PC-9 (cell line): Measurements from ENCODE around the gene EHBP1. TPM values are rescaled to one million over a fixed set of nuclear protein-coding genes. Genes with fewer than 3 reads are reported as not detected.

Experiments used
- BruUV-seq: library from RNA; stranded (reverse); fragments of 400-500 nt; replicated peaks from 2 replicates; lab custom pipeline; 2021; lab: Mats Ljungman, UMichigan
- CTCF ChIA-PET: fragments of 300-600 bp; sonication (Branson Sonifier 250); formaldehyde crosslinking; loops from one replicate; lab custom pipeline; 2022; ENCODE audit warnings: antibody characterized with exemption; lab: Charles Lee
- POLR2A ChIA-PET: fragments of 300-600 bp; sonication (Branson Sonifier 250); formaldehyde crosslinking; loops from one replicate; lab custom pipeline; 2022; ENCODE audit warnings: antibody characterized with exemption; ENCODE audit not compliant: unreplicated experiment; lab: Charles Lee
- DNase-seq, 2 experiments: peaks; one replicate each; pipeline versions ENCODE4 v3.0.0 to v3.0.0-alpha.2; 2015 to 2022; ENCODE audit warnings: mixed read lengths in 1 of 2
- H2AFZ ChIP-seq: fragments of 200-600 bp; sonication (generic); 2 replicates; pipeline ENCODE4 v1.8.1; 2017; ENCODE audit warnings: antibody characterized with exemption
- H3F3A ChIP-seq: fragments of 200-600 bp; sonication (generic); 2 replicates; pipeline ENCODE4 v1.8.1; 2017; ENCODE audit warnings: antibody characterized with exemption, mild to moderate bottlenecking, low read depth; ENCODE audit not compliant: insufficient read depth
- H3K27ac ChIP-seq: fragments of 200-600 bp; sonication (generic); 2 replicates; pipeline ENCODE4 v1.6.1; 2016; ENCODE audit warnings: mixed run types
- H3K27me3 ChIP-seq: fragments of 200-600 bp; sonication (generic); 2 replicates; pipeline ENCODE4 v1.6.1; 2016; ENCODE audit warnings: low read depth, mixed run types; ENCODE audit not compliant: insufficient read depth
- H3K36me3 ChIP-seq: fragments of 200-600 bp; sonication (generic); 2 replicates; pipeline ENCODE4 v1.6.1; 2016; ENCODE audit warnings: low read depth, mixed run types
- H3K4me1 ChIP-seq: fragments of 200-600 bp; sonication (generic); replicated peaks from 2 replicates; pipeline ENCODE4 v1.6.1; 2016; ENCODE audit warnings: mixed run types; ENCODE audit not compliant: insufficient read depth
- H3K4me2 ChIP-seq: fragments of 200-600 bp; sonication (generic); 2 replicates; pipeline ENCODE4 v1.6.1; 2017; ENCODE audit warnings: mixed run types
- H3K4me3 ChIP-seq: fragments of 200-600 bp; sonication (generic); 2 replicates; pipeline ENCODE4 v1.6.1; 2016; ENCODE audit warnings: mixed run types
- H3K79me2 ChIP-seq: fragments of 200-600 bp; sonication (generic); 2 replicates; pipeline ENCODE4 v1.6.1; 2017; ENCODE audit warnings: low read depth, mixed run types
- H3K9me2 ChIP-seq: fragments of 200-600 bp; sonication (generic); 2 replicates; pipeline ENCODE4 v1.8.1; 2017; ENCODE audit warnings: mild to moderate bottlenecking; ENCODE audit not compliant: insufficient read depth
- H3K9me3 ChIP-seq: fragments of 200-600 bp; sonication (generic); 2 replicates; pipeline ENCODE4 v1.8.1; 2016; ENCODE audit warnings: low read depth; ENCODE audit not compliant: insufficient read depth
- H4K20me1 ChIP-seq: fragments of 200-600 bp; sonication (generic); 2 replicates; pipeline ENCODE4 v1.8.1; 2017; ENCODE audit not compliant: insufficient read depth
- EZH2 ChIP-seq: fragments of 200-600 bp; sonication (generic); IDR thresholded peaks from 2 replicates; pipeline ENCODE4 v1.8.0; 2017; ENCODE audit warnings: antibody characterized with exemption, low read depth
- intact Hi-C: fragments of 100-400 bp; cut with micrococcal nuclease; formaldehyde crosslinking; loops from one replicate; pipeline ENCODE4 v1.10.0; 2022; ENCODE audit not compliant: unreplicated experiment
- total RNA-seq: library from RNA; stranded (reverse); gene quantifications from 2 replicates; pipeline ENCODE4 v1.2.3, GENCODE V29; 2021
- TF ChIP-seq, protein P1 (sequence below): fragments of 200-600 bp; sonication (generic); conservative IDR thresholded peaks from 2 replicates; pipeline ENCODE4 v1.6.1; 2017; ENCODE audit warnings: mixed run types, antibody characterized with exemption, mild to moderate bottlenecking, moderate library complexity

EHBP1 gene
- total RNA-seq, 1 experiment from 2014 or later = 100 TPM

DNA sequence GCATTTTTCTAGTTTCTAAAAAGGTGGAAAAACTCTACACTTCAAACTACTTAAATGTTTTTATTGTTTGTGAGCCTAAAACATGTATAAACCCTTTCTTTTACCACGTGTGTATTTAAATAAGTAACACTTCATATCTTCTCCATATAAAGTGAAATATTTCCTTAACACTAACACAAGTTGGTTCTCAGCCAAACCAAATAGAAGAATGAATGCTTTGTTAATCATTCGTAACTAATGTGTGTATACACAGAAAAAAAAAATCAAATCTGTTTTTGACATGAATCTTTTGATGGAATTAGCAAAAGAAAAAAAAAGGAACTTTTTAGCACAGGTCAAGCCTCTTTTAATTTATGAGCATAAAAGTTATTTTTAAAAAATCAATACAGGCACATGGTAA is 89.3 kb downstream of the EHBP1 start:
- no TSS peak for BruUV-seq
- Histone ChIP-seq H3K4me2 (no peak overlapping the region), H4K20me1 (peaks cover 3% of the 10 kb centered on the region; the same call in 1 of the 2 replicates), H3K4me1 (peaks cover 16% of the 10 kb centered on the region; the same call in 1 of the 2 replicates), H3K27ac (no peak overlapping the region), H3K79me2 (peaks cover 45% of the 10 kb centered on the region), H3K4me3 (no peak overlapping the region), H3K36me3 (0 out of 2 replicates have a peak, but pooled peaks cover 4% of the 10 kb centered on the region), H3K27me3 (no peaks in the 10 kb centered on the region), H2AFZ (no peak overlapping the region), H3F3A (peaks cover 4% of the 10 kb centered on the region), H3K9me2 (no peaks in the 10 kb centered on the region), H3K9me3 (no peaks in the 10 kb centered on the region)
- no peak for TF ChIP-seq EZH2
- TF ChIP-seq, protein P1, sequence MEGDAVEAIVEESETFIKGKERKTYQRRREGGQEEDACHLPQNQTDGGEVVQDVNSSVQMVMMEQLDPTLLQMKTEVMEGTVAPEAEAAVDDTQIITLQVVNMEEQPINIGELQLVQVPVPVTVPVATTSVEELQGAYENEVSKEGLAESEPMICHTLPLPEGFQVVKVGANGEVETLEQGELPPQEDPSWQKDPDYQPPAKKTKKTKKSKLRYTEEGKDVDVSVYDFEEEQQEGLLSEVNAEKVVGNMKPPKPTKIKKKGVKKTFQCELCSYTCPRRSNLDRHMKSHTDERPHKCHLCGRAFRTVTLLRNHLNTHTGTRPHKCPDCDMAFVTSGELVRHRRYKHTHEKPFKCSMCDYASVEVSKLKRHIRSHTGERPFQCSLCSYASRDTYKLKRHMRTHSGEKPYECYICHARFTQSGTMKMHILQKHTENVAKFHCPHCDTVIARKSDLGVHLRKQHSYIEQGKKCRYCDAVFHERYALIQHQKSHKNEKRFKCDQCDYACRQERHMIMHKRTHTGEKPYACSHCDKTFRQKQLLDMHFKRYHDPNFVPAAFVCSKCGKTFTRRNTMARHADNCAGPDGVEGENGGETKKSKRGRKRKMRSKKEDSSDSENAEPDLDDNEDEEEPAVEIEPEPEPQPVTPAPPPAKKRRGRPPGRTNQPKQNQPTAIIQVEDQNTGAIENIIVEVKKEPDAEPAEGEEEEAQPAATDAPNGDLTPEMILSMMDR = no peak
- intact Hi-C loops = loop anchor here (5.0 kb wide), 1 partner anchor 693 kb away; no protein-coding TSS in a partner anchor
- DNase-seq = peak in 1 of 2 experiments; percentile 81
- CTCF ChIA-PET = no interaction called here
- POLR2A ChIA-PET = no interaction called here

DNA sequence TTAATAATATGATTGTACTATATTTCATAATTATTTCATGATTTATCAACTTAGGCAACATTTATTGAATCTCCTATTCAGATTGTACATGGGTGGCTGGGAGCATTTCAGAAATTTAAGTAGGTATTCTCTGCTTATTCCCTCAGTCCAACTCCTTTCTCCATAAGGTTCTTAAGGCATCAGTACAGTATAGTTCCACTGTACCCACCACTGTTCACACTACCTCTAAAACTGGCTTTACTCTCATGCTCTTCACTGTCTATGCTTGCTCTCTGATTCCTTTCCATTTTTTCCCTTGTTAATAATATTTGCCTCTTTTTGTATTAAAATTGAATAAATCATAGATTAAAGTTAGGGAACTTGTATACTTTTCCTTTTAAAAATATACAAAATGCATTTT is 89.8 kb downstream of the EHBP1 start:
- POLR2A ChIA-PET = no interaction called here
- Histone ChIP-seq H3K27ac (no peak overlapping the region), H3K4me3 (no peak overlapping the region), H3F3A (no peaks in the 10 kb centered on the region), H3K4me2 (no peak overlapping the region), H2AFZ (no peak overlapping the region), H3K9me2 (no peaks in the 10 kb centered on the region), H4K20me1 (peaks cover 3% of the 10 kb centered on the region; the same call in 1 of the 2 replicates), H3K4me1 (peaks cover 16% of the 10 kb centered on the region; the same call in 1 of the 2 replicates), H3K36me3 (0 out of 2 replicates have a peak, but pooled peaks cover 4% of the 10 kb centered on the region), H3K9me3 (no peaks in the 10 kb centered on the region), H3K79me2 (peaks cover 45% of the 10 kb centered on the region), H3K27me3 (no peaks in the 10 kb centered on the region)
- DNase-seq = no peak
- CTCF ChIA-PET = no interaction called here
- intact Hi-C loops = no loop called here
- TF ChIP-seq EZH2 = no peak
- TF ChIP-seq, protein P1 = no peak
- no TSS peak for BruUV-seq

DNA sequence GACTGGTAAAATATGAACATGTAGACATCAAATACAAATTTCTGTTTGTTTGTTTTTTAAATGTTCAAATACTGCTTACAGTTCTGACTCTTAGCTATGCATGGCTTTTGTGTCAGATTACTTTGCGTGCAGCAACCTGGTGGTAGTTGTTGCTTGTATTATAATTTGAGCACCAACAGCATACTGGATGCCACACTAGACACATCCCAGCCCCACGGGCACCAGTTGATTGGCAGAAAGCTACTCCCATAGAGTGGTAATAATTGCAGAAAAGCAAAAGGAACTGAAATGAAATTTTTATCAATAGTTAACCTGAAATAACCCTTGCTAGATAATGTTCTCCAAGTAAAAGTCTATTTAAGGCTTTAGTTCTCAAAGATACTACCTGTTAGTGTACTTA is 91.6 kb downstream of the EHBP1 start:
- no TSS peak for BruUV-seq
- CTCF ChIA-PET = interaction anchor here (0.7 kb wide), 1 partner anchor 756 kb away, joined by 3 read pairs; no protein-coding TSS in a partner anchor
- peak in 1 of 2 experiments; percentile 31 for DNase-seq

More for the DNA sequence above, 91.6 kb downstream of the EHBP1 start:
- POLR2A ChIA-PET = interaction anchor here (0.5 kb wide), 1 partner anchor 1780 kb away, joined by 3 read pairs; no protein-coding TSS in a partner anchor
- Histone ChIP-seq H3K4me1 (peaks cover 16% of the 10 kb centered on the region; the same call in 1 of the 2 replicates), H3K79me2 (peaks cover 40% of the 10 kb centered on the region), H4K20me1 (peaks cover 3% of the 10 kb centered on the region; the same call in 1 of the 2 replicates), H2AFZ (no peak overlapping the region), H3K9me2 (no peaks in the 10 kb centered on the region), H3K27me3 (no peaks in the 10 kb centered on the region), H3K4me2 (no peak overlapping the region), H3K36me3 (0 out of 2 replicates have a peak, but pooled peaks cover 4% of the 10 kb centered on the region), H3F3A (no peaks in the 10 kb centered on the region), H3K9me3 (no peaks in the 10 kb centered on the region), H3K27ac (no peak overlapping the region), H3K4me3 (no peak overlapping the region)
- no peak for TF ChIP-seq EZH2
- TF ChIP-seq, protein P1 = no peak
- intact Hi-C loops = no loop called here
